Osteoblast (primary cell): ENCODE data around the gene SNX24. TPM values are rescaled to one million over a fixed set of nuclear protein-coding genes. Genes with fewer than 3 reads are reported as not detected.

Experiments used
- DNase-seq: peaks from one replicate; pipeline ENCODE4 v3.0.0; 2011; ENCODE audit warnings: low spot score, mixed read lengths; ENCODE audit not compliant: insufficient read length; ENCODE audit errors: missing footprints
- H2AFZ ChIP-seq: 2 replicates; pipeline ENCODE4 v1.6.0; 2011; ENCODE audit warnings: mild to moderate bottlenecking, low read length
- H3K27ac ChIP-seq: 2 replicates; pipeline ENCODE4 v1.5.1; 2011; ENCODE audit warnings: mild to moderate bottlenecking, low read depth, low read length, moderate library complexity
- H3K27me3 ChIP-seq: 2 replicates; pipeline ENCODE4 v1.6.0; 2012; ENCODE audit warnings: mild to moderate bottlenecking, control low read depth, inconsistent platforms, low read length, moderate library complexity; ENCODE audit not compliant: insufficient read depth
- H3K36me3 ChIP-seq: 2 replicates; pipeline ENCODE4 v1.5.1; 2011; ENCODE audit warnings: mild to moderate bottlenecking, low read length, control low read depth, moderate library complexity; ENCODE audit not compliant: insufficient read depth
- H3K4me1 ChIP-seq: 2 replicates; pipeline ENCODE4 v1.5.1; 2011; ENCODE audit warnings: mild to moderate bottlenecking, low read length, control low read depth, moderate library complexity; ENCODE audit not compliant: insufficient read depth
- H3K4me2 ChIP-seq: 2 replicates; pipeline ENCODE4 v1.6.0; 2011; ENCODE audit warnings: mild to moderate bottlenecking, low read length; ENCODE audit not compliant: insufficient read depth
- H3K4me3 ChIP-seq: fragments of 200-600 bp; sonication (generic); 3 replicates; pipeline ENCODE4 v1.5.1; 2012; ENCODE audit warnings: mild to moderate bottlenecking, low read length, inconsistent platforms; ENCODE audit not compliant: insufficient read depth
- H3K79me2 ChIP-seq: 2 replicates; pipeline ENCODE4 v1.6.0; 2012; ENCODE audit warnings: mild to moderate bottlenecking, low read length, control low read depth, inconsistent platforms; ENCODE audit not compliant: insufficient read depth
- H3K9me3 ChIP-seq: 2 replicates; pipeline ENCODE4 v1.5.1; 2011; ENCODE audit warnings: low read depth, low read length, control low read depth
- H4K20me1 ChIP-seq: 2 replicates; pipeline ENCODE4 v1.6.0; 2012; ENCODE audit warnings: mild to moderate bottlenecking, low read length, control low read depth; ENCODE audit not compliant: insufficient read depth
- total RNA-seq: library from RNA; depleted of rRNA; stranded (reverse); fragments of >200 nt; gene quantifications from 2 replicates; pipeline ENCODE4 v1.2.3, GENCODE V29; 2012
- TF ChIP-seq, protein P1 (sequence below): IDR thresholded peaks from 2 replicates; pipeline ENCODE4 v1.5.1; 2011; ENCODE audit warnings: mild to moderate bottlenecking, low read depth, low read length, moderate library complexity; ENCODE audit errors: extremely low read depth

The SNX24 gene, protein sequence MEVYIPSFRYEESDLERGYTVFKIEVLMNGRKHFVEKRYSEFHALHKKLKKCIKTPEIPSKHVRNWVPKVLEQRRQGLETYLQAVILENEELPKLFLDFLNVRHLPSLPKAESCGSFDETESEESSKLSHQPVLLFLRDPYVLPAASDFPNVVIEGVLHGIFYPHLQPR
- 22.7 and 26.4 TPM in 2 replicates for total RNA-seq

DNA sequence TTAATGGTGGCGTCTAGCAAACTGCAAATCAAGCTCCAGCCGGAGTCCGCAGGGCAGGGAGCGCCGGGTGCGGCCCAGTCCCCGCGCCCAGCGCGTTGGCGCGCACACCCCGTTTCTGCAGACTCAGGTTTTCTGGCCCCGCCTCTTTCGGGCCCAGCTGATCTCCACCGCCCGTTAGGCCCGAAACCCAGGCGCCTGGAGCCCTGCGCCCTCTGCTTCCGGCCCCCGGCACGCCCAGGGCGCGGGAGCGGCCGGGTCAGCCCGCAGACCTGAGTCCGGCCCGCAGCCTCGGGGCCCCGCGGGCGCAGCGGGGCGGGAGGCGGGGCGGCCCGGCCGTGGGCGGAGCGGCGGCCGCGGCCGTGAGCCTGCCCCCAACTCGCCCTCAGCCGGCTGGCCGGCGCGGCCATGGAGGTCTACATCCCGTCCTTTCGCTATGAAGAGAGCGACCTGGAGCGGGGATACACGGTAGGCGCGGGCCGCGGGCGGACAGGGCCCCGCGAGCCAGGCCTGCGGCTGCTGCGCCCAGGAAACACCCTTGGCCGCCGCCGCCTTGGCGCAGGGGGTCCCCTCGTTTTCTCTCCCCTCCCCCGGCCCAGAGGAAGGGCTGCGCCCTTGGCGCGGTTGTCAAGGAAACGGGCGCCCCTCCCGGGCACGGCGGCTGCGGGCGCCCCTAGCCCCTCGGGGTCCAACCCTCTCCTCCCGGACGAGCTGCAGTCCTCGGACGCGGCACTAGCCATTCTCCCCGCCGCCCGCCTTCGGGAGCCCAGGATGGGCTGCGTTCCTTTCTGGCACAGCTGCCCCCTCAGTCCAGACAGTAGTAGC, at the start of gene SNX24:
Gene SNX24, plus strand, starts transcription at position 385 of the 822 bp plus-strand sequence. Its CDS starts 21 bp downstream, at position 406.
- TF ChIP-seq, protein P1, sequence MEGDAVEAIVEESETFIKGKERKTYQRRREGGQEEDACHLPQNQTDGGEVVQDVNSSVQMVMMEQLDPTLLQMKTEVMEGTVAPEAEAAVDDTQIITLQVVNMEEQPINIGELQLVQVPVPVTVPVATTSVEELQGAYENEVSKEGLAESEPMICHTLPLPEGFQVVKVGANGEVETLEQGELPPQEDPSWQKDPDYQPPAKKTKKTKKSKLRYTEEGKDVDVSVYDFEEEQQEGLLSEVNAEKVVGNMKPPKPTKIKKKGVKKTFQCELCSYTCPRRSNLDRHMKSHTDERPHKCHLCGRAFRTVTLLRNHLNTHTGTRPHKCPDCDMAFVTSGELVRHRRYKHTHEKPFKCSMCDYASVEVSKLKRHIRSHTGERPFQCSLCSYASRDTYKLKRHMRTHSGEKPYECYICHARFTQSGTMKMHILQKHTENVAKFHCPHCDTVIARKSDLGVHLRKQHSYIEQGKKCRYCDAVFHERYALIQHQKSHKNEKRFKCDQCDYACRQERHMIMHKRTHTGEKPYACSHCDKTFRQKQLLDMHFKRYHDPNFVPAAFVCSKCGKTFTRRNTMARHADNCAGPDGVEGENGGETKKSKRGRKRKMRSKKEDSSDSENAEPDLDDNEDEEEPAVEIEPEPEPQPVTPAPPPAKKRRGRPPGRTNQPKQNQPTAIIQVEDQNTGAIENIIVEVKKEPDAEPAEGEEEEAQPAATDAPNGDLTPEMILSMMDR: no peak
- no peaks in the 10 kb centered on the region for H4K20me1 ChIP-seq
- H2AFZ ChIP-seq: peak within 1 kb of the TSS; percentile 94
- peak within 1 kb of the TSS; percentile 96 for H3K4me2 ChIP-seq
- no peaks in the 10 kb centered on the region for H3K36me3 ChIP-seq
- peaks cover 31% of the 10 kb centered on the region for H3K79me2 ChIP-seq
- no peaks in the 10 kb centered on the region for H3K27me3 ChIP-seq
- peaks cover 27% of the 10 kb centered on the region for H3K4me1 ChIP-seq
- peak within 1 kb of the TSS; percentile 72 for H3K27ac ChIP-seq
- peak; percentile 96 for DNase-seq
- peak within 1 kb of the TSS; percentile 87 for H3K4me3 ChIP-seq
- no peaks in the 10 kb centered on the region for H3K9me3 ChIP-seq

DNA sequence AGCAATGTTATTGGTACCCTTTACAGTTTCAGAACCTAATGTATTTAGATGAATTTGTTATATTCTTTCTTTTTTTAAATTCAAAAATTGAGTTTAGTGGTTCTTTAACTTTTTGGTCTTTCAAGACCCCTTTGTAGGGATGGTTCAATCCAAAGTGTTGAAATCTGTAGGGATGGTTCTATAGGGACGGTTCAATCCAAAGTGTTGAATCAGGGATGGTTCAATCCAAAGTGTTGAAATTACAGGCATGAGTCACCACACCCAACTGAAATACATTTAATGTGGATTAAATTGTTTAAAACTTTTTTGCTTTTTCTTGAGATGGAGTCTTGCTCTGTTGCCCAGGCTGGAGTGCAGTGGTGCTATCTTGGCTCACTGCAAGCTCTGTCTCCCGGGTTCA, 39.9 kb upstream of the SNX24 start:
- Histone ChIP-seq H3K36me3 (peaks cover 17% of the 10 kb centered on the region), H2AFZ (no peak overlapping the region), H3K4me3 (no peak overlapping the region), H3K27me3 (no peaks in the 10 kb centered on the region), H3K4me2 (no peak overlapping the region), H3K9me3 (no peaks in the 10 kb centered on the region), H3K27ac (no peak overlapping the region), H3K79me2 (no peaks in the 10 kb centered on the region), H3K4me1 (no peaks in the 10 kb centered on the region), H4K20me1 (no peaks in the 10 kb centered on the region)
- TF ChIP-seq, protein P1: no peak
- DNase-seq: no peak

DNA sequence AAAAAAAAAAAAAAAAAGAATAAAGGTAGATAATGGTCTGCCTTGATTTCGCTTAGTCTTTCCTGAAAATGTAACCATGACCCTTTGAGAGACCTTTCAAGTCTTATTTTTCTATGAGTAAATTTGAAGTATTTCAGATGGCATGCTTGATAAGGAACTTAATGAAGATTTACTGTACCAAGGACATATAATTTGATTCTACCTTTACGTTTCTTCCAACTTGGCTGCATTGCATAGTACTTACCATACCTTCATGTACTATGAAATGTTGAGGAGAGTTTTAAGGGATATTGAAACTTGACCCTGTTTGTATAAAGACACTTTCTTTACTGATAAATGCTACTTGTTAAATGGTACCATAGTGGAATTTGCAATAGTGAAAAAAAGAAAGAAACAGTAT, 35.0 kb upstream of the SNX24 start:
- Histone ChIP-seq H4K20me1 (no peaks in the 10 kb centered on the region), H3K27me3 (no peaks in the 10 kb centered on the region), H3K4me3 (no peak overlapping the region), H3K4me2 (no peak overlapping the region), H3K79me2 (no peaks in the 10 kb centered on the region), H3K4me1 (no peaks in the 10 kb centered on the region), H3K36me3 (peaks cover 4% of the 10 kb centered on the region), H3K27ac (no peak overlapping the region), H2AFZ (no peak overlapping the region), H3K9me3 (no peaks in the 10 kb centered on the region)
- TF ChIP-seq, protein P1: no peak
- no peak for DNase-seq

DNA sequence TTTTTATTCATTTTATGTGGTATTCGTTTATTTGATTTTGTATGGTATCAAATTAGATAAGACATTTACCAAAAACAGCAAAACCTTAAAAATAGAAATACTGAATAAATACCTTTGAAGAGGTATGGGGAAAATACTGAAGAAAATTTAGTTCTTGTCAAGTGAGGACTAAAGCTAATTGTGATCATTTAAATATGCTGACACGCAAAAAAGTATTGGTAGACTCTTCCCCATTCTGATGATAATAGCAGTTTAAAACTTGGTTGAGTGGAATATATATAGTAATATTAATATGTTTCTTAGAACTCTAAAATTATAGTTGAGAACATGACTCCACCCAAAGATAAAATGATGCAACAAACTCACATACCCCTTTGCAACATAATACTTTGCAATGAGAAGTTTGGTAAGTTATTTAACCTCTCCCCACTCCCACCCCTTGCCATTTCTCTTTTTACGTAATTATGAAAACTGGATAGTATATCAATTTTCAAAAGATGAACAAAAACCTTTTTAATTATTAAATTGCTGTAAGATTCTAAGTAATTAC, 30.1 kb upstream of the SNX24 start:
- DNase-seq: no peak
- no peak overlapping the region for H3K4me3 ChIP-seq

More for the DNA sequence above, 30.1 kb upstream of the SNX24 start:
- Histone ChIP-seq H3K9me3 (no peaks in the 10 kb centered on the region), H3K4me1 (no peaks in the 10 kb centered on the region), H3K36me3 (peaks cover 7% of the 10 kb centered on the region), H3K27me3 (no peaks in the 10 kb centered on the region), H3K4me2 (no peak overlapping the region), H4K20me1 (no peaks in the 10 kb centered on the region), H2AFZ (no peak overlapping the region), H3K79me2 (no peaks in the 10 kb centered on the region), H3K27ac (no peak overlapping the region)
- TF ChIP-seq, protein P1: no peak
